ENCODE results near the gene USP34. TPM values are rescaled to one million over a fixed set of nuclear protein-coding genes. Genes with fewer than 3 reads are reported as not detected.
A peak's percentile ranks its signal among the peaks of the same experiment; 100 is the strongest.
"Not testable (repeated sequence)": the region's sequence is repeated elsewhere in the genome, so short reads cannot be mapped to it uniquely, and the experiment has no call there.

Gene USP34
- total RNA-seq, 1 experiment from 2014 or later, result 101 TPM

DNA sequence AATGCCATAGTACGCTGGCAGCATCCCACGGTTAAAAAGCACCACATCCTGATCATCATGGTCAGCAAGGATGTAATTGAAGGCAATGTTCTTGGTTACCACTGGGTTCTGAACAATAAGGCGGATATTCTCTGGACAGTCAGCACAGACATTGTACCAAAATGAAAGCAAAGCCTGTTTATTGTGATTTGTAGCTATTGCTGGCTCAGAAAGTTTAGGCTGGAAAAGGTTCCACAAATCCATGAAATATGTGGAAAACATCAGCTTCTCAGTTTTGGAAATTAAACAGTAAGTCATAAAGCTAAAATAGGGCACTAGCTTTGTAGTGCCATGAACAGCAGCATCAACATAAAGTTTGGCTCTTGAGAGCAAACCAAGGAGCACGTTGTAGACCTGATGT is 256.7 kb downstream of the USP34 start:
- H3K36me3 Mint-ChIP-seq (ENCODE audit: insufficient read depth, unreplicated experiment), result peaks cover 39% of the 10 kb centered on the region
- H3K4me3 Mint-ChIP-seq (ENCODE audit: unreplicated experiment), result no peak overlapping the region
- ChIA-PET CTCF (interaction anchor here (0.6 kb wide), 3 partner anchors 10 to 418 kb away, joined by 3 to 4 read pairs (median 3); no protein-coding TSS in a partner anchor), POLR2A (interaction anchor here (0.7 kb wide), 1 partner anchor 13 kb away, joined by 3 read pairs; no protein-coding TSS in a partner anchor)
- DNase-seq (ENCODE audit: unreplicated experiment), result no peak
- H3K27ac Mint-ChIP-seq (ENCODE audit: low read depth, unreplicated experiment), result no peak overlapping the region
- H3K4me1 Mint-ChIP-seq (ENCODE audit: insufficient read depth, unreplicated experiment), result no peaks in the 10 kb centered on the region
- intact Hi-C loops (cut with micrococcal nuclease), result no loop called here
- no peaks in the 10 kb centered on the region for H3K9me3 Mint-ChIP-seq (ENCODE audit: unreplicated experiment)
- TF ChIP-seq, protein P1, sequence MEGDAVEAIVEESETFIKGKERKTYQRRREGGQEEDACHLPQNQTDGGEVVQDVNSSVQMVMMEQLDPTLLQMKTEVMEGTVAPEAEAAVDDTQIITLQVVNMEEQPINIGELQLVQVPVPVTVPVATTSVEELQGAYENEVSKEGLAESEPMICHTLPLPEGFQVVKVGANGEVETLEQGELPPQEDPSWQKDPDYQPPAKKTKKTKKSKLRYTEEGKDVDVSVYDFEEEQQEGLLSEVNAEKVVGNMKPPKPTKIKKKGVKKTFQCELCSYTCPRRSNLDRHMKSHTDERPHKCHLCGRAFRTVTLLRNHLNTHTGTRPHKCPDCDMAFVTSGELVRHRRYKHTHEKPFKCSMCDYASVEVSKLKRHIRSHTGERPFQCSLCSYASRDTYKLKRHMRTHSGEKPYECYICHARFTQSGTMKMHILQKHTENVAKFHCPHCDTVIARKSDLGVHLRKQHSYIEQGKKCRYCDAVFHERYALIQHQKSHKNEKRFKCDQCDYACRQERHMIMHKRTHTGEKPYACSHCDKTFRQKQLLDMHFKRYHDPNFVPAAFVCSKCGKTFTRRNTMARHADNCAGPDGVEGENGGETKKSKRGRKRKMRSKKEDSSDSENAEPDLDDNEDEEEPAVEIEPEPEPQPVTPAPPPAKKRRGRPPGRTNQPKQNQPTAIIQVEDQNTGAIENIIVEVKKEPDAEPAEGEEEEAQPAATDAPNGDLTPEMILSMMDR (IDR thresholded peaks at IDR 0.05; ENCODE audit: unreplicated experiment), result no peak
- no TSS peak for BruUV-seq (replicated peaks)
- no peaks in the 10 kb centered on the region for H3K27me3 Mint-ChIP-seq (ENCODE audit: insufficient read depth, unreplicated experiment)

DNA sequence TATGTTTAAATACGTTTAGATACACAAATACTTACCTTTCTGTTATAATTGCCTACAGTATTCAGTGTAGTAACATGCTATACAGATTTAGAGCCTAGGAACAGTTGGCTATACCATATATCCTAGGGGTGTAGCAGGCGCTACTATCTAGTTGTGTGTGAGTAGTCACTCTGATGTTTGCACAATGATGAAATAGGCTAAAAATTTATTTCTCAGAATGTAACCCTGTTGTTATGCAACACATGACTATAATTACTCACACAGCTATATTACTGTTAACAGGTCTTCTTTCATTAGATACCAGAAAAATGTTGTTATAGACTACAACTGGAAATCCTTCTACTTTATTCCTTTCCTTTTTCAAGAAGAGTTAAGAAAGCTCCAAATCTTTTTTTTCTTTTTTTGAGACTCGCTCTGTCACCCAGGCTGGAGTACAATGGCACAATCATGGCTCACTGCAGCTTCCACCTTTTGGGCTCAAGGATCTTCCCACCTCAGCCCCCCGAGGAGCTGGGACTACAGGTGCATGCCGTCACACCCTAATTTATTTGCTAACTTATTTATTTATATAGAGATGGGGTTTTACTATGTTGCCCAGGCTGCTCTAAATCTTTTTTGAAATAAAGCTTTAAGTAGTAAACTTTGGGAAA is 260.4 kb downstream of the USP34 start:
- BruUV-seq (replicated peaks), result no TSS peak
- peaks cover 46% of the 10 kb centered on the region for H3K36me3 Mint-ChIP-seq (ENCODE audit: insufficient read depth, unreplicated experiment)
- ChIA-PET CTCF (interaction anchor here (0.6 kb wide), 1 partner anchor 448 kb away, joined by 3 read pairs; no protein-coding TSS in a partner anchor), POLR2A (interaction anchor here (0.6 to 2.2 kb wide), 14 partner anchors 8 to 284 kb away, joined by 3 to 16 read pairs (median 4); partner anchors contain the start of genes PEX13 and PUS10)
- DNase-seq (ENCODE audit: unreplicated experiment), result peak; percentile 82
- intact Hi-C loops (cut with micrococcal nuclease), result no loop called here
- H3K9me3 Mint-ChIP-seq (ENCODE audit: unreplicated experiment), result no peaks in the 10 kb centered on the region
- no peak overlapping the region for H3K4me3 Mint-ChIP-seq (ENCODE audit: unreplicated experiment)
- H3K27me3 Mint-ChIP-seq (ENCODE audit: insufficient read depth, unreplicated experiment), result no peaks in the 10 kb centered on the region
- TF ChIP-seq, protein P1 (IDR thresholded peaks at IDR 0.05; ENCODE audit: unreplicated experiment), result no peak
- no peaks in the 10 kb centered on the region for H3K4me1 Mint-ChIP-seq (ENCODE audit: insufficient read depth, unreplicated experiment)
- peak overlapping the region; percentile 60 for H3K27ac Mint-ChIP-seq (ENCODE audit: low read depth, unreplicated experiment)

DNA sequence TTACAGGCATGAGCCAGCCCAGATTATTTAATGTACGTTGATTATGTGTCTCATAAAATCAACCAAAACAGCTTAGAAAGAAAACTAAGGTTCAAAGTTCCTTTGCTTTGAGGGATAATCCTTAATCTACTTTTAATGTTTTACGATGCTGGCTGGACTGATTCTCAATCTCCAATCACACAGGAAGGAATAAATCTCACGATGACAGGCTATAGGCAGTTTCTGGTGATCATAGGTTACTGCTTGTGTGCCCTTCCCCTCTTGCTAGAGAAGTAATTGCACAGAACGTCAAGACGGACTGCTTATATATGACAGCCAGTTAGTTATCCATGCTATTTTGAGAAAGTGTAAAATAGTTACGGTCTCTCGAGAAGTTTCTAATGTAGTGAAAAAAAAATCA is 265.8 kb downstream of the USP34 start:
- intact Hi-C loops (cut with micrococcal nuclease), result no loop called here
- no peak for DNase-seq (ENCODE audit: unreplicated experiment)
- no peak overlapping the region for H3K27ac Mint-ChIP-seq (ENCODE audit: low read depth, unreplicated experiment)
- no peak overlapping the region for H3K4me3 Mint-ChIP-seq (ENCODE audit: unreplicated experiment)
- peaks cover 78% of the 10 kb centered on the region for H3K36me3 Mint-ChIP-seq (ENCODE audit: insufficient read depth, unreplicated experiment)
- BruUV-seq (replicated peaks), result no TSS peak
- no peaks in the 10 kb centered on the region for H3K27me3 Mint-ChIP-seq (ENCODE audit: insufficient read depth, unreplicated experiment)
- no peaks in the 10 kb centered on the region for H3K9me3 Mint-ChIP-seq (ENCODE audit: unreplicated experiment)
- CTCF ChIA-PET, result interaction anchor here (0.7 to 0.8 kb wide), 2 partner anchors 21 to 199 kb away, joined by 3 to 5 read pairs; no protein-coding TSS in a partner anchor
- no peaks in the 10 kb centered on the region for H3K4me1 Mint-ChIP-seq (ENCODE audit: insufficient read depth, unreplicated experiment)
- POLR2A ChIA-PET, result interaction anchor here (1.0 to 1.2 kb wide), 3 partner anchors 20 to 60 kb away, joined by 3 to 4 read pairs (median 3); no protein-coding TSS in a partner anchor
- TF ChIP-seq, protein P1 (IDR thresholded peaks at IDR 0.05; ENCODE audit: unreplicated experiment), result no peak

DNA sequence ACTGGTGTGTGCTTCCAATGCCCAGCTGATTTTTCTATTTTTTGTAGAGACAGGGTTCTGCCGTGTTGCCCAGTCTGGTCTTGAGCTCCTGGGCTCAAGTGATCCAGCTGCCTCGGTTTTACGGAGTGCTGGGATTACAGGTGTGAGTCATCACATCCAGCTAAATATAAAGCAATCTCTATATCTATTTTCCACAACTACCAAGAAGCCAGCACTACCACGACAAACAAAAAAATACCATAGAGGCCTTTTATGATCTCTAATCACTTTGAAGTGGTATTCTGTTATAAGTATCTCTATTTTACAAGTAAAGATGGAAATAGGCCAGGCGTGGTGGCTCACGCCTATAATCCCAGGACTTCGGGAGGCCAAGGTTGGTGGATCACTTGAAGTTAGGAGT is 274.2 kb downstream of the USP34 start:
- Mint-ChIP-seq H3K36me3 (ENCODE audit: insufficient read depth, unreplicated experiment) (peaks cover 57% of the 10 kb centered on the region), H3K4me1 (ENCODE audit: insufficient read depth, unreplicated experiment) (no peaks in the 10 kb centered on the region), H3K4me3 (ENCODE audit: unreplicated experiment) (no peak overlapping the region), H3K27ac (ENCODE audit: low read depth, unreplicated experiment) (no peak overlapping the region), H3K9me3 (ENCODE audit: unreplicated experiment) (no peaks in the 10 kb centered on the region), H3K27me3 (ENCODE audit: insufficient read depth, unreplicated experiment) (no peaks in the 10 kb centered on the region)
- CTCF ChIA-PET, result interaction anchor here (0.7 kb wide), 1 partner anchor 12 kb away, joined by 3 read pairs; no protein-coding TSS in a partner anchor
- TF ChIP-seq, protein P1 (IDR thresholded peaks at IDR 0.05; ENCODE audit: unreplicated experiment), result no peak
- BruUV-seq (replicated peaks), result no TSS peak
- POLR2A ChIA-PET, result interaction anchor here (0.6 to 2.3 kb wide), 3 partner anchors 19 to 272 kb away, joined by 3 to 9 read pairs (median 7); no protein-coding TSS in a partner anchor
- intact Hi-C loops (cut with micrococcal nuclease), result no loop called here
- DNase-seq (ENCODE audit: unreplicated experiment), result no peak

- BruUV-seq (replicated peaks); H3K27me3 Mint-ChIP-seq (ENCODE audit: insufficient read depth, unreplicated experiment); H3K9me3 Mint-ChIP-seq (ENCODE audit: unreplicated experiment); DNase-seq (ENCODE audit: unreplicated experiment); H3K4me1 Mint-ChIP-seq (ENCODE audit: insufficient read depth, unreplicated experiment); H3K27ac Mint-ChIP-seq (ENCODE audit: low read depth, unreplicated experiment); H3K4me3 Mint-ChIP-seq (ENCODE audit: unreplicated experiment); intact Hi-C loops (cut with micrococcal nuclease): not testable (repeated sequence)
- peaks cover 61% of the 10 kb centered on the region for H3K36me3 Mint-ChIP-seq (ENCODE audit: insufficient read depth, unreplicated experiment)
- CTCF ChIA-PET, result interaction anchor here (1.1 kb wide), 1 partner anchor 30 kb away, joined by 5 read pairs; no protein-coding TSS in a partner anchor
- POLR2A ChIA-PET, result interaction anchor here (0.9 to 1.3 kb wide), 2 partner anchors 9 to 14 kb away, joined by 3 read pairs; no protein-coding TSS in a partner anchor
Measured at GRCh38 chr2:61194646-61195045, 276.2 kb downstream of the USP34 start.

Data from MCF 10A (cell line).